ENCODE results near the gene LIN7A.
"Not testable (repeated sequence)": the region's sequence is repeated elsewhere in the genome, so short reads cannot be mapped to it uniquely, and the experiment has no call there.

GRCh38 chr12:80782963-80783470, 154.7 kb downstream of the LIN7A start:
- not testable (repeated sequence) for TF ChIP-seq CTCF (conservative IDR thresholded peaks at IDR 0.05; ENCODE audit: low read depth, low read length); RFX5 (IDR thresholded peaks at IDR 0.05; ENCODE audit: low read depth, low read length); CEBPB (IDR thresholded peaks at IDR 0.05; ENCODE audit: low read depth, low read length)

Measured in IMR-90 (cell line).